WERI-Rb-1 (cell line): Measurements from ENCODE around the gene FAM76B.
A peak's percentile ranks its signal among the peaks of the same experiment; 100 is the strongest.

ENCODE experiments used
- DNase-seq: peaks from one replicate; pipeline ENCODE4 v3.0.0-alpha.2; 2020
- H3K27ac ChIP-seq: fragments of 250-450 bp; sonication (Bioruptor Pico); 2 replicates; pipeline ENCODE4 v1.5.1; 2020; ENCODE audit warnings: mild to moderate bottlenecking, moderate library complexity
- H3K27me3 ChIP-seq: fragments of 250-450 bp; sonication (Bioruptor Pico); 2 replicates; pipeline ENCODE4 v1.5.1; 2021; ENCODE audit warnings: mild to moderate bottlenecking, low read depth, moderate library complexity; ENCODE audit not compliant: insufficient read depth, severe bottlenecking
- H3K36me3 ChIP-seq: fragments of 250-450 bp; sonication (Bioruptor Pico); 2 replicates; pipeline ENCODE4 v1.5.1; 2020; ENCODE audit warnings: mild to moderate bottlenecking, moderate library complexity
- H3K4me3 ChIP-seq: 2 replicates; pipeline ENCODE4 v1.5.1; 2011; ENCODE audit warnings: low read depth, mild to moderate bottlenecking, control low read depth, low read length
- H3K9me3 ChIP-seq: fragments of 250-450 bp; sonication (Bioruptor Pico); 2 replicates; pipeline ENCODE4 v1.5.1; 2021; ENCODE audit warnings: mild to moderate bottlenecking, moderate library complexity; ENCODE audit not compliant: severe bottlenecking
- TF ChIP-seq, protein P1 (sequence below): IDR thresholded peaks from 2 replicates; pipeline ENCODE4 v1.5.1; 2011; ENCODE audit warnings: low read depth, mild to moderate bottlenecking, control low read depth, inconsistent platforms, low read length

Gene FAM76B

DNA sequence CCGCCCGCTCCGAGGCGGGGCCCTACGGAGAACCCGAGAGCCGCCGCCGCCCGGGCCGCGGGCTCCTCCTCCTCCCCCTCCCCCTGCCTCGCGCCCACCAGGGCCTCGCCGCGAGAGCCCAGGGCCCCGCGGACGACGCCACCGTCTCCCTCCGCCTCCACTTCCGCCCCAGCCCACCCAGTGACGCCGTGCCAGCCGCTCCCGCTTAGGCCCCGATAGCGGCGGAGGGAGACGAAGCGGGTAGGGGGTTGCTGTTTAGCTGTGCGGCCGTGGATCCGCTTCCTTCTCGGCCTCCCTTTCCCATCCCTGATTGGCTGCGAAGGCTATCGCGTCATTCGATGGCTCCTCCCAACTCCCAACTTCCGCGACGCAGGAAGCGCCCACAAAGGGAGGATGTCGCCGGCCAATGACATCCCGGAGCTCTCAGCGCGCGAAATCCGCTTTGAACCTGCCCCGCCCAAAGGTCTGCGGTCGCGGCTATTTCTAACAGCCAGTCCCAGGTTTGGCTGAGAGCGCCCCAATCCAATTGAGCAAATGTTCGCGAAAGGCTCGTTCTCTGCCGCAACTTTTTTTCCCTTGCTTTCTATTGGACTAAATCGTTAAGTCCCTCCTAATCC is at the start of gene FAM76B:
Gene FAM76B (minus strand): TSS at position 277 of the 617 bp plus-strand sequence. CDS start 304 bp downstream, outside the sequence.
- DNase-seq = peak; percentile 98
- H3K4me3 ChIP-seq = peak within 1 kb of the TSS; percentile 71
- H3K9me3 ChIP-seq = no peaks in the 10 kb centered on the region
- H3K36me3 ChIP-seq = peaks cover 42% of the 10 kb centered on the region
- no peaks in the 10 kb centered on the region for H3K27me3 ChIP-seq
- peak within 1 kb of the TSS; percentile 98 for H3K27ac ChIP-seq
- TF ChIP-seq, protein P1, sequence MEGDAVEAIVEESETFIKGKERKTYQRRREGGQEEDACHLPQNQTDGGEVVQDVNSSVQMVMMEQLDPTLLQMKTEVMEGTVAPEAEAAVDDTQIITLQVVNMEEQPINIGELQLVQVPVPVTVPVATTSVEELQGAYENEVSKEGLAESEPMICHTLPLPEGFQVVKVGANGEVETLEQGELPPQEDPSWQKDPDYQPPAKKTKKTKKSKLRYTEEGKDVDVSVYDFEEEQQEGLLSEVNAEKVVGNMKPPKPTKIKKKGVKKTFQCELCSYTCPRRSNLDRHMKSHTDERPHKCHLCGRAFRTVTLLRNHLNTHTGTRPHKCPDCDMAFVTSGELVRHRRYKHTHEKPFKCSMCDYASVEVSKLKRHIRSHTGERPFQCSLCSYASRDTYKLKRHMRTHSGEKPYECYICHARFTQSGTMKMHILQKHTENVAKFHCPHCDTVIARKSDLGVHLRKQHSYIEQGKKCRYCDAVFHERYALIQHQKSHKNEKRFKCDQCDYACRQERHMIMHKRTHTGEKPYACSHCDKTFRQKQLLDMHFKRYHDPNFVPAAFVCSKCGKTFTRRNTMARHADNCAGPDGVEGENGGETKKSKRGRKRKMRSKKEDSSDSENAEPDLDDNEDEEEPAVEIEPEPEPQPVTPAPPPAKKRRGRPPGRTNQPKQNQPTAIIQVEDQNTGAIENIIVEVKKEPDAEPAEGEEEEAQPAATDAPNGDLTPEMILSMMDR = no peak

DNA sequence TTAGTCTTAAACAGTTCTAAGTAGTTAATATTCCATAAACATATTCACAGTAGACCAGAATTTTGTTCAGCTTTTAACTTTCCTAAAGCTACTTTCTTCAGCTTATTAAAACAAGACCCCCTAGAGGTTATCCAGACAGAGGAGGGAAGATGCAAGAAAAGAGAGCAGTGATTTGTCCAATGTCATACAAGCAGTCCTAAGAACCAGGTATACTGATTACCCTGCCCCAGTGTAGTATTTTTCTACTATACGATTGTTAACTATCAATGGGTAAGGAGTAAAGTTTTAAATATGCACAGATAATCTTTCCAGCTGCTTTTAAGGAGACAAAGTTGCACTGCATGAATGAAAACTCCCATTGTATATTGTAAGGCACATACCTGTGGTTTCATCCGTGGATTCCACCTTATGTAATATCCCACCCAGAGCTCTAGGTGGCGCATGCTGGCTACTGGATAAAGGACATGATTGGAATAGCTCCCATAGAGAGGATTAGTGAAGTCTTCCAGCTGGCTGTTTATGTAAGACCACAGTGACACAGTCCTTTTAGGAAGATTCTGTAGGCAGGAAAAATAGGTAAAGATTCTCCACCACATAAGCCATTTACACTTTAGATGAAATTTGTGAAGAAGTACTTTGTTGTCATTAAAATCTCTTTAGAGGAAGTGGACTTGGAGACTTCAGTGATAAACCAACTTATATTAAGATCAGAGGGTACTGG is 46.3 kb upstream of the FAM76B start:
- peak; percentile 77 for DNase-seq
- Histone ChIP-seq H3K27ac (no peak overlapping the region), H3K9me3 (no peaks in the 10 kb centered on the region), H3K4me3 (no peak overlapping the region), H3K36me3 (peaks cover 90% of the 10 kb centered on the region), H3K27me3 (no peaks in the 10 kb centered on the region)
- TF ChIP-seq, protein P1 = peak; percentile 66

DNA sequence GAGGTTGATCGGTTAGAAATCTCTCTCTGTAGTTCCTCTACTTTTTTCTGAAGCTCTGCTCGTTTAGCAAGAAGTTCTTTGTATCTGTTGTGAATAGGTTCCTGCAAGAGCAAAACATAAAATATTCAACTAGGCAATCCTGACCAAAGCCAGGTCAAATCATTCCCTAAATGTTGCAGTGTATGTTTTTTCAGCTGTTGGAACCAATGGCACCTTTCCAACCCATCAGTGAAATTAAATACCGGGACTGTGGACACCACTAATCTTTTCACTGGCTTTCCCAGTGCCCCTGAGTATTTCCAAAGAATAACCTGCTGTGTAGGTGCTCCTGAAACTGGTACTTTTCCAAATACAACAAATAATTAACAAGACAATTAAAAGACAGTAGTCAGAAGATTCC is 45.8 kb upstream of the FAM76B start:
- Histone ChIP-seq H3K9me3 (no peaks in the 10 kb centered on the region), H3K36me3 (peaks cover 94% of the 10 kb centered on the region), H3K27me3 (no peaks in the 10 kb centered on the region), H3K4me3 (no peak overlapping the region), H3K27ac (no peak overlapping the region)
- DNase-seq = no peak
- TF ChIP-seq, protein P1 = no peak

DNA sequence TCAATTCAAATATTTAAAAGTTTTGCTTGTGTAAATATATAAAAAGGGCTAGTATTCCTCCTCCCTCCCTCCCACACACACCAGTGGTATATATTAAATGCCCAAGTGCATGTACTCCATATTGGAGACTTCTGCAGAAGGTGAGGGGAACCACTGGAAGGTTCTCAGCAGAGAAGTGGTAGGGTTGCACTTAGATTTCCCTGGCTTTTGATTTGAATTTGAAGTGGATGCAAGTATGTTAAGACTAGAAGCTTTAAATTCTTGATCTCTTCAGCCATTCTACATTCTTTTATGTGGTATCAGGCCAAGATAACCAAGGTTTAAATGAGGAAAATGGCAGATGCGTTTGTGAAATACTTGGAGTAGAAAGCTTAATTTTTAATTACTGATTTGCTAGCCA is 43.8 kb upstream of the FAM76B start:
- H3K4me3 ChIP-seq = no peak overlapping the region
- TF ChIP-seq, protein P1 = no peak

DNA sequence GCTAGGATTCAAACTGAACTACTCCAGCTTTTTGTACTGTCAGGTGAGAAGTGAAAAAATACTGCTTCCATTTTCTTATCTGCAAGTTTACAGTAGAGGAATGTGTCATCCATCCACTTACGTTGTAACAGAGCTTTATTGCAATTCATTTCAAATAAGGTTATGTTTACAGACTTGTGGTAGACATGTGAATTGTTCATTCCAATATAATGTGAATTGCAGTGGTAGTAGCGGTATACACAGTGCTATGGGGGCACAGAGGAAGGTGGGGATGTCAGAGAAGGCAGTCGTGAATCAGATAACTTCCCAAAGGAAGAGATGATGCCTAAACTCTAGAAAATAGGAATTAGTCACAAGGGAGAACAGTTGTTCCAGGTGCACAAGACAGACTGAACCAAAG is 43.2 kb upstream of the FAM76B start:
- no peaks in the 10 kb centered on the region for H3K9me3 ChIP-seq
- no peak overlapping the region for H3K27ac ChIP-seq
- H3K36me3 ChIP-seq = peaks cover 81% of the 10 kb centered on the region
- H3K27me3 ChIP-seq = no peaks in the 10 kb centered on the region
- no peak for DNase-seq
- TF ChIP-seq, protein P1 = no peak
- no peak overlapping the region for H3K4me3 ChIP-seq

More for the DNA sequence above, 43.8 kb upstream of the FAM76B start:
- H3K9me3 ChIP-seq = no peaks in the 10 kb centered on the region
- peaks cover 84% of the 10 kb centered on the region for H3K36me3 ChIP-seq
- no peak overlapping the region for H3K27ac ChIP-seq
- no peaks in the 10 kb centered on the region for H3K27me3 ChIP-seq
- no peak for DNase-seq
